Measurements from ENCODE around the gene USP49.

GRCh38 chr6:41768545-41769308 is 126.4 kb downstream of the USP49 start:
- TF ChIP-seq CTCF (conservative IDR thresholded peaks at IDR 0.05 in 1 of 2, IDR thresholded peaks at IDR 0.05 in 1 of 2; ENCODE audit: low read depth in 1 of 2, low read length in 2 of 2) (no peak), EZH2 (IDR thresholded peaks at IDR 0.05; ENCODE audit: low read length, missing control alignments) (no peak)

Data from fibroblast of lung (primary cell).